ENCODE measurements around the gene FRMPD4.

FRMPD4 gene

DNA sequence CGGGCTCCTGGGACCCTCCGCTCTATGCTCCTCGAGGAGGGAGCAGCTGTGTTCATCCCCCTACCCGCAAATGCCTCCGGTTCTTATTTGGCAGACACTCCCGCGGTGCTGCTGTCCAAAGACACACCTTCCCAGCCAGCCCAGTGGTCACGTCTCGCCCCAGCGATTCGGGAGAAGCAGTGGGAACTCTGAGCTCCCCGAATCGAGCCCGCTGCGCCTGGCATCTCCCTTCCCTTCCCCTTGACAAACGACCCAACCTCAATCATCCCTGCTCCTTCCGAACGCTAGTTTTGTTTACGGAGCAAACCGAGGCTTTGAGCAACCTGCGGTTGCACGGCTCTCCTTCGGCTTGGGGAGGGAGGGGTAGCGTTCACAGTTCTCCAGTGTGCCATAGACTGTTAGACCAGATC lies 317 bp upstream of the FRMPD4 start:
- no peak for DNase-seq (ENCODE audit: extremely low read depth, low read depth)
- no peak overlapping the region for H3K4me3 ChIP-seq (replicated peaks; ENCODE audit: low read depth, low read length)
- TF ChIP-seq, protein P1, sequence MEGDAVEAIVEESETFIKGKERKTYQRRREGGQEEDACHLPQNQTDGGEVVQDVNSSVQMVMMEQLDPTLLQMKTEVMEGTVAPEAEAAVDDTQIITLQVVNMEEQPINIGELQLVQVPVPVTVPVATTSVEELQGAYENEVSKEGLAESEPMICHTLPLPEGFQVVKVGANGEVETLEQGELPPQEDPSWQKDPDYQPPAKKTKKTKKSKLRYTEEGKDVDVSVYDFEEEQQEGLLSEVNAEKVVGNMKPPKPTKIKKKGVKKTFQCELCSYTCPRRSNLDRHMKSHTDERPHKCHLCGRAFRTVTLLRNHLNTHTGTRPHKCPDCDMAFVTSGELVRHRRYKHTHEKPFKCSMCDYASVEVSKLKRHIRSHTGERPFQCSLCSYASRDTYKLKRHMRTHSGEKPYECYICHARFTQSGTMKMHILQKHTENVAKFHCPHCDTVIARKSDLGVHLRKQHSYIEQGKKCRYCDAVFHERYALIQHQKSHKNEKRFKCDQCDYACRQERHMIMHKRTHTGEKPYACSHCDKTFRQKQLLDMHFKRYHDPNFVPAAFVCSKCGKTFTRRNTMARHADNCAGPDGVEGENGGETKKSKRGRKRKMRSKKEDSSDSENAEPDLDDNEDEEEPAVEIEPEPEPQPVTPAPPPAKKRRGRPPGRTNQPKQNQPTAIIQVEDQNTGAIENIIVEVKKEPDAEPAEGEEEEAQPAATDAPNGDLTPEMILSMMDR (IDR thresholded peaks at IDR 0.05; ENCODE audit: low read depth, low read length, missing control alignments) = no peak

DNA sequence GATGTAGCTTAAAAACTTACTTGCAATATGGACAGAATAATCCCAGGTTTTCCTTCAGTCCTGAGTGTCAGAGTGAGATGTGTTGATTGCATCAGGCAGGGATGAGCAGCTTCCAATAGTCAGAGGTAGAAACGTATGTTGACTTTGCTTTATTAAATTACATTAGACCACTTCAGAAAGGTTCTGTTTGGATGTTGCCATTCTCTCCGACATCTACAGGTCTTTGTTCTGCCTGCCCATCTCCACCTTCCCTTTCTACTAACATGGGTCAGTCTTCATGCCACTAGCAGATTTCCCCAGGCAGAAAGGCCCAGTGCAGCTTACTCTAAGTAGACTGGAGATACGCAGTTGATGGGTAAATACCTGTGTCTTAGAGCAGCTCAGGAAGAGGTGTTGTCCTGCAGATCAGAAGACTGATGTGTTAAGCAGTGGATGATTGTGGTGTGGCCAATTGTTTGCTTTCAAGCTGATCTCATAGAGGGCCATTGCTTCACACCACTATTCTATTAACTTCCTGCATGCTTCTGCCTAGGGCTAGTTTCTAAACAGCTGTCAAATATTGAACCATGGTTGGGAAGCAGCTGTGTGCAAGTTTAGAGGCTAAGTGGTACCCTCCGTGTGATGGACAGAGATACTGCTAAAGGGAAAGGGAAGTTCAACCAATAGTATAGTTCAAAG lies 1.8 kb downstream of the FRMPD4 start:
- DNase-seq (ENCODE audit: extremely low read depth, low read depth) = no peak
- TF ChIP-seq, protein P1 (IDR thresholded peaks at IDR 0.05; ENCODE audit: low read depth, low read length, missing control alignments) = no peak
- no peak overlapping the region for H3K4me3 ChIP-seq (replicated peaks; ENCODE audit: low read depth, low read length)

DNA sequence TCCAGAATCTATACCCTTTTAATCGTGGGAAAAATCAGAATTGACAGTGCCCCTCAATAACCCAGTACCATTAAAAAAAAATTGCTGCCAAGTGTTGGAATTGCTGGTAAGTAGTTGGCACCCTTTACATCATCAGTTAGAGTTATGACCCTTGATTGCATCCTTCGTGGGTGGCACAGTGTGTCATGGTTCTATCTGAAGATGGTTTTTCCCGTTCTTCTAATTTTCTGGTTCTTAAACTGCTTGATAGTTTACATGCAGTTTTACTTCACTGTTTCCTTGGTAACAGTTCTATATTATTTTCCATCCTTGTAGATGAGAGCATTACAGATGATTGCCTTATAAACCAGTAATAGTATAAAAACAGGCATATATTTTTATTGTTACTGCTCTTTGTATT lies 3.2 kb downstream of the FRMPD4 start:
- TF ChIP-seq, protein P1 (IDR thresholded peaks at IDR 0.05; ENCODE audit: low read depth, low read length, missing control alignments) = no peak
- no peak for DNase-seq (ENCODE audit: extremely low read depth, low read depth)
- H3K4me3 ChIP-seq (replicated peaks; ENCODE audit: low read depth, low read length) = no peak overlapping the region

DNA sequence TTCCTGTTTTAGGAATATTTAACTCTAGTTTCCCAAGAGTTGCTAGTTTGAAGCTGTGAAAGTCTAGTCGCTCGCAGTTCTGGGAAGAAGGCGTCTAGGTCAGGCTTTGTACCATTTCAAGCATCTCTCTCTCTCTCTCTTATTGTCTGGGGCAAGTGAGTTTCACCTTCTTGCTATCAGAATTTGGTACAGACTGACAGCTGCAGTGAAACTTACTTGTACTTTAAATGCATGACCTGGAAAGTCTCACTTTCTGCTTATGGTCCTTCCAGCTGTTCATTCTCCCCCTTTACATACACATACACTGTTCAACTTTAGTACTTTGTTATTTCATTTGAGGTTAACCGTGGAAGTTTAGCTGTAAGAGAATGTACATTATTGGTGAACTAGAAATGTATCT lies 4.4 kb downstream of the FRMPD4 start:
- no peak overlapping the region for H3K4me3 ChIP-seq (replicated peaks; ENCODE audit: low read depth, low read length)

DNA sequence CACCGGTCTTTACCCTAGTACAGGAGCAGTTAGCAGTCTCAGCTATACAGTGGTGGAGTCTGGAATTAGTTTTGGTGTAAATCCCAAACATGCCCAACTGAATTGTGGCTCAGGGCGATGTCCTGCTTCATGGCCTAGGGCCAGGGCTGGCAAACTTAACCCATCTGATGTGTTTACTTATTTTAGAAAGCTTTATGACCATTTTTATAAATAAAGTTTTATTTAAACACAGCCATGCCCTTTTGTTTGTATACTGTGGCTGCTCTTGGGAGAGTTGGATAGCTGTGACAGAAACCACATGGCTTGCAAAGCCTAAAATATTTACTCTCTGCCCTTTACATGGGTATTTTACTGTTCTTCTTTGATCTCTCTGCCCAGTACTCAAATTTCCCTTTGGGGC lies 7.1 kb downstream of the FRMPD4 start:
- no peak for DNase-seq (ENCODE audit: extremely low read depth, low read depth)
- TF ChIP-seq, protein P1 (IDR thresholded peaks at IDR 0.05; ENCODE audit: low read depth, low read length, missing control alignments) = no peak
- H3K4me3 ChIP-seq (replicated peaks; ENCODE audit: low read depth, low read length) = no peak overlapping the region

More for the DNA sequence above, 4.4 kb downstream of the FRMPD4 start:
- DNase-seq (ENCODE audit: extremely low read depth, low read depth) = no peak
- TF ChIP-seq, protein P1 (IDR thresholded peaks at IDR 0.05; ENCODE audit: low read depth, low read length, missing control alignments) = no peak

DNA sequence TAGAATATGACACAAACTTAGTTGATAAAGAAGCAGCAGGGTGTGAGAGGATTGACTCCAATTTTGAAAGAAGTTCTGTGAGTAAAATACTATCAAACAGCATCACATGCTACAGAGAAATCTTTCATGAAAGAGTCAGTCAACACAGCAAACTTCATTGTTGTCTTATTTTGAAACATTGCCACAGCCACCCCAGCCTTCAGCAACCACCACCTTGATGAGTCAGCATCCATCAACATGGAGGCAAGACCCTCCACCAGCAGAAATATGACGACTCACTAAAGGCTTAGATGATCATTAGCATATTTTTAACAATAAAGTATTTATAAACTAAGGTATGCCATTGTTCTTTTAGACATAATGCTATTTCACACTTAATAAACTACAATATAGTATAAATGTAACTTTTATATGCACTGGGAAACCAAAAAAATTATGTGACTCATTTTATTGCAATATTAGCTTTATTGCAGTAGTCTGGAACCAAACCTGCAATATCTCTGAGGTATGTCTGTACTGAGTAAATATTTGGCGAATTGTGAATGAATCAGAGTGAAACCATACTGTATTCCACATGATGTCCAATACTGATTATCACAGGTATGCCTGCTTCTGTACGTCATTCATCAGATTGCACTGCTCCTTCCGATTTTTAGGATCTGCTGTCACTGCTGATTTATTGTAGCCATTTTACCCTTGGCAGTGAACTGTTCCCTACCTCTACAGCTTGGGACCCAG lies 11.6 kb downstream of the FRMPD4 start:
- TF ChIP-seq, protein P1 (IDR thresholded peaks at IDR 0.05; ENCODE audit: low read depth, low read length, missing control alignments) = no peak
- H3K4me3 ChIP-seq (replicated peaks; ENCODE audit: low read depth, low read length) = no peak overlapping the region
- DNase-seq (ENCODE audit: extremely low read depth, low read depth) = no peak
